ENCODE results near the gene WDFY2. TPM values are rescaled to one million over a fixed set of nuclear protein-coding genes. Genes with fewer than 3 reads are reported as not detected.

The WDFY2 gene
- total RNA-seq, 1 experiment from 2014 or later, result 14.1 TPM

- intact Hi-C loops (cut with micrococcal nuclease; ENCODE audit: unreplicated experiment), result no loop called here
- H3K27me3 ChIP-seq (ENCODE audit: insufficient read depth, low read depth), result no peaks in the 10 kb centered on the region
- no peaks in the 10 kb centered on the region for H3K36me3 ChIP-seq (ENCODE audit: low read depth)
- H3K79me2 ChIP-seq (ENCODE audit: low read depth), result peaks cover 5% of the 10 kb centered on the region; the same call in 1 of the 2 replicates
- no peaks in the 10 kb centered on the region for H3K9me3 ChIP-seq (ENCODE audit: insufficient read depth, low read depth)
- CTCF ChIA-PET, result no interaction called here
- no peak overlapping the region for H2AFZ ChIP-seq
- DNase-seq, result no peak
- no peaks in the 10 kb centered on the region for H3F3A ChIP-seq (ENCODE audit: insufficient read depth, low read depth)
- H3K4me1 ChIP-seq (replicated peaks; ENCODE audit: insufficient read depth), result peaks cover 11% of the 10 kb centered on the region; the same call in 1 of the 2 replicates
- no peaks in the 10 kb centered on the region for H4K20me1 ChIP-seq (ENCODE audit: insufficient read depth)
- H3K9me2 ChIP-seq (ENCODE audit: insufficient read depth), result no peaks in the 10 kb centered on the region
- no TSS peak for BruUV-seq (replicated peaks)
- POLR2A ChIA-PET (ENCODE audit: unreplicated experiment), result no interaction called here
- TF ChIP-seq CTCF (conservative IDR thresholded peaks at IDR 0.05) (no peak), EZH2 (IDR thresholded peaks at IDR 0.05; ENCODE audit: low read depth) (no peak)
- H3K4me3 ChIP-seq, result no peak overlapping the region
- H3K27ac ChIP-seq, result no peak overlapping the region
- no peak overlapping the region for H3K4me2 ChIP-seq
Observed at GRCh38 chr13:51636349-51636890, 52.2 kb downstream of the WDFY2 start.

DNA sequence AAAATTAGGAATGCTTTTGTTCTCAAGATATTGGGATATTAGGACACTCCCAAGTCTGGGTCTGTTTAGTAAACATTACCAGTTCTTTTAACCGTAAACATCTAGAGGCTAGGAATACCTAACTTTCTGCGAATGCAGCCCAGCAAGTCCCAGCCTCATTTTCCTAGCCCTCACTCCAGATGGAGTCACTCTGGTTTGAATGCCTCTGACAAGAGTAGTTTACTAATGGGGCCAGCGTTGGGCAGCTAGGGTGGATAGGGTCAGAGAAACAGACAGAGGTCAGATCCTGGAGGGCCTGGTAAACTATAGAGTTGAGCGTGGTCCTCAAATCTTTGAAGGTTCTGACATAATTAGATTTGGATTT, 53.6 kb downstream of the WDFY2 start:
- ChIA-PET CTCF (no interaction called here), POLR2A (ENCODE audit: unreplicated experiment) (no interaction called here)
- Histone ChIP-seq H3K4me3 (no peak overlapping the region), H3K36me3 (ENCODE audit: low read depth) (no peaks in the 10 kb centered on the region), H3K79me2 (ENCODE audit: low read depth) (0 out of 2 replicates have a peak, but pooled peaks cover 3% of the 10 kb centered on the region), H3K27me3 (ENCODE audit: insufficient read depth, low read depth) (no peaks in the 10 kb centered on the region), H3K9me2 (ENCODE audit: insufficient read depth) (no peaks in the 10 kb centered on the region), H3K4me1 (replicated peaks; ENCODE audit: insufficient read depth) (peaks cover 8% of the 10 kb centered on the region), H3F3A (ENCODE audit: insufficient read depth, low read depth) (peaks cover 7% of the 10 kb centered on the region), H2AFZ (no peak overlapping the region), H3K27ac (no peak overlapping the region), H3K4me2 (no peak overlapping the region), H4K20me1 (ENCODE audit: insufficient read depth) (no peaks in the 10 kb centered on the region), H3K9me3 (ENCODE audit: insufficient read depth, low read depth) (no peaks in the 10 kb centered on the region)
- BruUV-seq (replicated peaks), result no TSS peak
- intact Hi-C loops (cut with micrococcal nuclease; ENCODE audit: unreplicated experiment), result no loop called here
- no peak for DNase-seq
- TF ChIP-seq CTCF (conservative IDR thresholded peaks at IDR 0.05) (no peak), EZH2 (IDR thresholded peaks at IDR 0.05; ENCODE audit: low read depth) (no peak)

- DNase-seq, result no peak
- H2AFZ ChIP-seq, result no peak overlapping the region
- ChIA-PET CTCF (no interaction called here), POLR2A (ENCODE audit: unreplicated experiment) (no interaction called here)
- intact Hi-C loops (cut with micrococcal nuclease; ENCODE audit: unreplicated experiment), result no loop called here
- no peaks in the 10 kb centered on the region for H4K20me1 ChIP-seq (ENCODE audit: insufficient read depth)
- H3K79me2 ChIP-seq (ENCODE audit: low read depth), result no peaks in the 10 kb centered on the region
- no peaks in the 10 kb centered on the region for H3K9me2 ChIP-seq (ENCODE audit: insufficient read depth)
- H3K27ac ChIP-seq, result no peak overlapping the region
- H3K27me3 ChIP-seq (ENCODE audit: insufficient read depth, low read depth), result no peaks in the 10 kb centered on the region
- no peaks in the 10 kb centered on the region for H3K36me3 ChIP-seq (ENCODE audit: low read depth)
- BruUV-seq (replicated peaks), result no TSS peak
- peaks cover 13% of the 10 kb centered on the region for H3K4me1 ChIP-seq (replicated peaks; ENCODE audit: insufficient read depth)
- no peak overlapping the region for H3K4me2 ChIP-seq
- no peak overlapping the region for H3K4me3 ChIP-seq
- H3F3A ChIP-seq (ENCODE audit: insufficient read depth, low read depth), result peaks cover 12% of the 10 kb centered on the region
- TF ChIP-seq CTCF (conservative IDR thresholded peaks at IDR 0.05) (no peak), EZH2 (IDR thresholded peaks at IDR 0.05; ENCODE audit: low read depth) (no peak)
- no peaks in the 10 kb centered on the region for H3K9me3 ChIP-seq (ENCODE audit: insufficient read depth, low read depth)
Observed at GRCh38 chr13:51638216-51638871, 54.1 kb downstream of the WDFY2 start.

Data from PC-9 (cell line).